SU-DHL-6 (cell line): ENCODE data around the gene RAP1A.
"Not testable (repeated sequence)": the region's sequence is repeated elsewhere in the genome, so short reads cannot be mapped to it uniquely, and the experiment has no call there.

Experiments
- CTCF ChIP-seq: fragments of 200-600 bp; sonication (generic); IDR thresholded peaks from one replicate; pipeline ENCODE4 v1.5.1; 2017; ENCODE audit warnings: antibody characterized with exemption, mild to moderate bottlenecking, low read length, moderate library complexity; ENCODE audit not compliant: insufficient read depth, poor library complexity, severe bottlenecking
- EZH2phosphoT487 ChIP-seq: fragments of 200-600 bp; sonication (generic), shearing (Covaris generic); conservative IDR thresholded peaks from 2 replicates; pipeline ENCODE4 v1.6.1; 2018; ENCODE audit warnings: mild to moderate bottlenecking, antibody characterized with exemption, low read length, moderate library complexity, mixed read lengths

- not testable (repeated sequence) for TF ChIP-seq CTCF, EZH2phosphoT487
Observed at GRCh38 chr1:111680212-111680800, 60.7 kb downstream of the RAP1A start.
